Parathyroid adenoma (tissue), 2 donors: Measurements from ENCODE around the gene FFAR3.
A peak's percentile ranks its signal among the peaks of the same experiment; 100 is the strongest.

ENCODE experiments used
- H2AFZ ChIP-seq: fragments of 300-600 bp; sonication (generic); one replicate; pipeline ENCODE4 v1.7.0; 2017; ENCODE audit warnings: antibody characterized with exemption, mild to moderate bottlenecking
- H3K27ac ChIP-seq: fragments of 300-600 bp; sonication (generic); one replicate; pipeline ENCODE4 v1.7.0; 2017
- H3K27me3 ChIP-seq: fragments of 300-600 bp; sonication (generic); one replicate; pipeline ENCODE4 v1.7.0; 2017; ENCODE audit warnings: low read length; ENCODE audit not compliant: control insufficient read depth, insufficient read depth
- H3K36me3 ChIP-seq: fragments of 300-600 bp; sonication (generic); one replicate; pipeline ENCODE4 v1.7.0; 2017; ENCODE audit warnings: low read length; ENCODE audit not compliant: control insufficient read depth, insufficient read depth
- H3K4me1 ChIP-seq: fragments of 300-600 bp; sonication (generic); one replicate; pipeline ENCODE4 v1.7.0; 2017; ENCODE audit warnings: control low read depth
- H3K4me2 ChIP-seq: fragments of 300-600 bp; sonication (generic); one replicate; pipeline ENCODE4 v1.7.0; 2017; ENCODE audit warnings: low read length
- H3K4me3 ChIP-seq: fragments of 300-600 bp; sonication (generic); one replicate; pipeline ENCODE4 v1.7.0; 2017; ENCODE audit warnings: low read depth, low read length
- H3K79me2 ChIP-seq: fragments of 300-600 bp; sonication (generic); one replicate; pipeline ENCODE4 v1.7.0; 2017; ENCODE audit warnings: control low read depth
- H3K9ac ChIP-seq: fragments of 300-600 bp; sonication (generic); one replicate; pipeline ENCODE4 v1.7.0; 2017; ENCODE audit warnings: mild to moderate bottlenecking
- H3K9me3 ChIP-seq: fragments of 300-600 bp; sonication (generic); one replicate; pipeline ENCODE4 v1.7.0; 2017; ENCODE audit warnings: low read length; ENCODE audit not compliant: control insufficient read depth
- CTCF ChIP-seq: fragments of 300-600 bp; sonication (generic); IDR thresholded peaks from one replicate; pipeline ENCODE4 v1.7.0; 2017; ENCODE audit warnings: antibody characterized with exemption, mild to moderate bottlenecking
- donor health status: primary hyperparathyroidism.

The FFAR3 gene

DNA sequence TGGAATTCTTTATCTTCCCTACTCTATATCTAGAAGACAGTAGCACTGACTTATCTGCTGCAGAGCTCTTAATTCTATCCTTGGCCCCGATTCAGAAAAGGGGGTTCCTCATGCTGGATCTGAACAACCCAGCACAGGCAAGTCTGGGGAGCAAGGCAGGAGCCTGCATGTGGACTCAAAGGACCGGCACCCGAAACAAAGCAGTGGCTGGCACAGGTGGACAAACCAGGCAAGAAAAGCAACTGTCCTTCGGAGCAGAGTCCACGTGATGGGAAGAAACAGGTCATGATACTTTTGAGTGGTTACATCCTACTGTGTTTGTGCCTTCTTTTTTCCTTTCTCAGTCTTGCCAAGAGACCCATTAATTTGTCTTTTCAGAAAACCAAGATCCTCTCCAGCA, 50.9 kb downstream of the FFAR3 start:
- no peaks in the 10 kb centered on the region for H3K36me3 ChIP-seq
- no peaks in the 10 kb centered on the region for H3K79me2 ChIP-seq
- no peaks in the 10 kb centered on the region for H3K9me3 ChIP-seq
- no peak overlapping the region for H3K4me3 ChIP-seq
- H3K27me3 ChIP-seq = no peaks in the 10 kb centered on the region
- H3K27ac ChIP-seq = peak overlapping the region; percentile 8
- no peak overlapping the region for H3K4me2 ChIP-seq
- H3K4me1 ChIP-seq = peaks cover 16% of the 10 kb centered on the region
- TF ChIP-seq CTCF = no peak
- H3K9ac ChIP-seq = no peak overlapping the region
- peak overlapping the region; percentile 40 for H2AFZ ChIP-seq
